Gastrocnemius medialis (tissue), 4 donors: Measurements from ENCODE around the gene GRAP2. TPM values are rescaled to one million over a fixed set of nuclear protein-coding genes. Genes with fewer than 3 reads are reported as not detected.

Source experiments
- ATAC-seq, 2 donors: fragments of 150-250 bp; one replicate each; pipeline ENCODE4 v1.9.1; 2016
- DNase-seq, 2 donors: peaks; one replicate each; pipeline ENCODE4 v3.0.0-alpha.2; 2019
- H3K27ac ChIP-seq, 4 donors: fragments of 200-600 bp; sonication (generic); 1 replicate in 1 of 4; 2 replicates in 3 of 4; pipeline ENCODE4 v1.5.1; 2016 to 2018; ENCODE audit warnings: mild to moderate bottlenecking in 2 of 4, moderate library complexity in 1 of 4
- H3K27me3 ChIP-seq, 3 donors: fragments of 200-600 bp; sonication (generic) in 2 of 3; 1 replicate in 1 of 3; 2 replicates in 2 of 3; pipeline versions ENCODE4 v1.5.1 to v1.6.0; 2016 to 2019; ENCODE audit warnings: mild to moderate bottlenecking in 1 of 3, moderate library complexity in 1 of 3
- H3K36me3 ChIP-seq, 2 donors: fragments of 200-600 bp; sonication (generic) in 1 of 2; one replicate each; pipeline ENCODE4 v1.5.1; 2017 to 2018
- H3K4me1 ChIP-seq, 2 donors: fragments of 200-600 bp; sonication (generic) in 1 of 2; one replicate each; pipeline ENCODE4 v1.5.1; 2016 to 2017; ENCODE audit warnings: mild to moderate bottlenecking in 2 of 2
- H3K4me3 ChIP-seq, 4 donors: fragments of 200-600 bp; sonication (generic) in 3 of 4; 1 replicate in 1 of 4; 2 replicates in 3 of 4; pipeline ENCODE4 v1.5.1; 2016 to 2019; ENCODE audit warnings: mild to moderate bottlenecking in 2 of 4
- H3K9me3 ChIP-seq, 3 donors: fragments of 200-600 bp; sonication (generic) in 2 of 3; 1 replicate in 1 of 3; 2 replicates in 2 of 3; pipeline ENCODE4 v1.5.1; 2016 to 2019
- CTCF ChIP-seq, 5 experiments: fragments of 450-650 bp in 3 of 5; fragments of 200-600 bp in 2 of 5; sonication (generic) in 2 of 5; IDR thresholded peaks in 4 of 5; conservative IDR thresholded peaks in 1 of 5; 1 replicate in 4 of 5; 2 replicates in 1 of 5; pipeline ENCODE4 v1.5.1; 2016 to 2019; ENCODE audit warnings: antibody characterized with exemption in 5 of 5, mild to moderate bottlenecking in 3 of 5, moderate library complexity in 3 of 5
- POLR2A ChIP-seq, 2 donors: fragments of 450-650 bp; IDR thresholded peaks; one replicate each; pipeline ENCODE4 v1.6.1; 2017; ENCODE audit warnings: antibody characterized with exemption in 2 of 2, mild to moderate bottlenecking in 2 of 2, moderate library complexity in 2 of 2
- in situ Hi-C, 4 donors: fragments of 200-750 bp; cut with MboI; loops; one replicate each; pipeline versions ENCODE4 v1.15.0 to v1.8.0; 2017; ENCODE audit warnings: low sequenced_read_pairs in 4 of 4
- intact Hi-C: fragments of 100-400 bp; cut with DNase I; formaldehyde crosslinking; loops from one replicate; pipeline ENCODE4 v1.15.1; 2023; ENCODE audit warnings: low total_unique reads
- total RNA-seq, 4 donors: library from RNA; depleted of rRNA; stranded (reverse); fragments of >200 nt; gene quantifications; one replicate each; pipeline versions ENCODE4 v1.1.0 to v1.2.3, GENCODE V29; 2016

The GRAP2 gene
- total RNA-seq, 4 donors from 2014 or later, result 0.07 to 0.97 TPM; not detected in 2

GRCh38 chr22:39956932-39957664 lies 56.2 kb downstream of the GRAP2 start:
- Histone ChIP-seq H3K9me3 (no peaks in the 10 kb centered on the region), H3K4me3 (no peak overlapping the region), H3K4me1 (no peaks in the 10 kb centered on the region), H3K36me3 (no peaks in the 10 kb centered on the region), H3K27ac (no peak overlapping the region), H3K27me3 (no peaks in the 10 kb centered on the region)
- DNase-seq, result no peak
- no peak for TF ChIP-seq CTCF (IDR thresholded peaks at IDR 0.05 in 4 of 5, conservative IDR thresholded peaks at IDR 0.05 in 1 of 5)
- TF ChIP-seq POLR2A (IDR thresholded peaks at IDR 0.05), result no peak
- intact Hi-C loops, result no loop called here
- ATAC-seq, result no peak
- in situ Hi-C loops, result no loop called here

- H3K36me3 ChIP-seq, result no peaks in the 10 kb centered on the region
- in situ Hi-C loops (no loop called here), intact Hi-C loops (no loop called here)
- peaks cover 0 to 2% (median 0%) of the 10 kb centered on the region in 3 donors for H3K27me3 ChIP-seq
- no peak overlapping the region for H3K27ac ChIP-seq
- H3K4me3 ChIP-seq, result no peak overlapping the region
- H3K4me1 ChIP-seq, result no peaks in the 10 kb centered on the region
- TF ChIP-seq POLR2A (IDR thresholded peaks at IDR 0.05), result no peak
- no peak for TF ChIP-seq CTCF (IDR thresholded peaks at IDR 0.05 in 4 of 5, conservative IDR thresholded peaks at IDR 0.05 in 1 of 5)
- DNase-seq, result no peak
- no peak for ATAC-seq
- no peaks in the 10 kb centered on the region for H3K9me3 ChIP-seq
These were observed 57.3 kb downstream of the GRAP2 start for GRCh38 chr22:39958009-39958711.

- H3K4me3 ChIP-seq, result no peak overlapping the region
- intact Hi-C loops (no loop called here), in situ Hi-C loops (no loop called here)
- H3K4me1 ChIP-seq, result no peaks in the 10 kb centered on the region
- no peak for TF ChIP-seq CTCF (IDR thresholded peaks at IDR 0.05 in 4 of 5, conservative IDR thresholded peaks at IDR 0.05 in 1 of 5)
- peaks cover 0 to 2% (median 0%) of the 10 kb centered on the region in 3 donors for H3K27me3 ChIP-seq
- no peak for DNase-seq
- H3K27ac ChIP-seq, result no peak overlapping the region
- no peaks in the 10 kb centered on the region for H3K36me3 ChIP-seq
- no peaks in the 10 kb centered on the region for H3K9me3 ChIP-seq
- ATAC-seq, result no peak
These were observed 58.2 kb downstream of the GRAP2 start for GRCh38 chr22:39958949-39959639.

GRCh38 chr22:39959640-39960447 lies 59.0 kb downstream of the GRAP2 start, which contains the start of gene TMA7B:
TMA7B (plus strand) TSS chr22:39960397; CDS start chr22:39964375, 3,978 bp downstream.
- Histone ChIP-seq H3K4me3 (no peak within 1 kb of the TSS), H3K4me1 (no peaks in the 10 kb centered on the region), H3K9me3 (no peaks in the 10 kb centered on the region), H3K27me3 (peaks cover 0 to 2% (median 0%) of the 10 kb centered on the region in 3 donors), H3K36me3 (no peaks in the 10 kb centered on the region), H3K27ac (no peak within 1 kb of the TSS)
- DNase-seq, result no peak
- TF ChIP-seq POLR2A (IDR thresholded peaks at IDR 0.05), result no peak
- TF ChIP-seq CTCF (IDR thresholded peaks at IDR 0.05 in 4 of 5, conservative IDR thresholded peaks at IDR 0.05 in 1 of 5), result peak in 1 of 5 experiments; percentile 17
- intact Hi-C loops (no loop called here), in situ Hi-C loops (no loop called here)
- ATAC-seq, result no peak
